GDM1 (cell line): Measurements from ENCODE around the gene ELMO3.

Experiments
- DNase-seq: peaks from one replicate; lab custom pipeline; 2025; lab: John Stamatoyannopoulos, UW

ELMO3 gene

GRCh38 chr16:67242138-67242730 is 43.3 kb downstream of the ELMO3 start:
- DNase-seq = no peak

GRCh38 chr16:67243481-67243880 is 44.5 kb downstream of the ELMO3 start:
- DNase-seq = no peak

DNA sequence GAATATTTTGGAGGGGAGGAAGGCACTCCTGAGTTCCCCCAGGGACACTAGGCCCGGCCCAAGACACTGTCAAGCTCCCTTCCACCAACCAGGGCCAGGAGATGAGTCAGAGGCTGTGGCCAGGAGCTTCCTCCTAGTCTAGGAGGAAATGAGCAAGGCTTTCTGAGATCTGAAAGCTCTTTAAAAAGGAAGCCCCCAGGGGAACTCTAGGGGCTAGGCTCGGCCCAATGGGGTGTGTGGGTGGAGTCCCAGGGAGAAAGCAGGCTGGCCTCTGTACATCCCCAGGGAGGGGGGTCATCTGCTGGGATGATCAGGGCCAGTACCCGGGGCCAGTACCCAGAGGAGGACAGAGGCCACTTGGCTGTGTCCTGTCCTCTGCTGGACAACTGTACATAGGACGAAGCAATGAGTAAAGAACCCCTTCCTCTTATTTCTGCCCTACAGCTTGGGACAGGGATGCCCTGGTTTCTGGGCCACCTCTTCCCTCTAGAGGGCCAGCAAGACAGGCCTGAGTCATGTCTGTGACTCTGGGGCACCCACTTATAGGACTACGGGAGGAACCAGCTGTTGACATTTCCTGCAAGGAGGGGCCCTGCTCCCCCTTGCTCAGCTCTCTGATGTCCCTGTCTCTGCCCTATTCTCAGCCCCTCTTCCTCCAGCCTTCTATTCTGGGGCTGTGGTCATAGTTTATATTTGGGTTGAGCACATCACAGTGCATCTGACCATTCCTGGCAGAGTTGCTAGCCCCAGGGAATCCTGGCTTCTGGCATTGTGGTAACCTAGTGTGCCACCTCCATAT is 45.7 kb downstream of the ELMO3 start:
- peak; percentile 70 for DNase-seq

DNA sequence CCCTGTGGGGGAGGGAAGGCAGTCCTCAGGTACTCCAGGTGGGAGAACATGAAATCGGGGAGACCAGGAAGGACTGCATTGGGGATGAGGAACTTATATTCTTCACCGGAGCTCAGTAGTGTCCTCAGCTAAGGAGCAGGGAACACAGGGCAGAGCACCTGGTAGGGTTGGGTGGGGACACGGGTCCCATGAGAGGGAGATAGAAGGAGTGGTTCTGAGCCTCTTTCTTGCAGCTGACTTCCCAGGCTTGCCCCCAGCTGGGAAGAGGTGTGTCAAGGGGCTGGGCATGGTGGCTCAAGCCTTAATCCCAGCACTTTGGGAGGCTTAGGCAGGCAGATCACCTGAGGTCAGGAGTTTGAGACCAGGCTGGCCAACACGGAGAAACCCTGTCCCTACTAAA is 46.3 kb downstream of the ELMO3 start:
- no peak for DNase-seq

DNA sequence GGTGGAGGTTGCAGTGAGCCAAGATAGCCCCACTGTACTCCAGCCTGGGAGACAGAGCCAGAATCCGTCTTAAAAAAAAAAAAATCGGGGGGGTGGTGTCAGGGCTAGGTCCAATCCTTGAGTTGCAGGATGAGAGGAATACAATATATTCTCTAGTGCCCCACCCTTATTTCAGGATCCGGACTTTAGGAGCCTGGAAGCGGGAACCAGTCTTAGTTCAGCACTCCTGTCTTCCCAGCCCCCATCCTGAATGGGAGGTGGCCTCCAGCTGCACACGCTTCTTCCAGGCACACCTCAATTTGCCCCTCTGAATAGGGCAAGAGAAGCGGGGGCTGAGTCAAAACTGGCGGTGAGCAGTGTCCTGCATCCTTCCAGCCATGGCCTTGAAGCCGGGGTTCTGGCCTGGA is 46.7 kb downstream of the ELMO3 start:
- DNase-seq = no peak

- peak; percentile 42 for DNase-seq
Observed at GRCh38 chr16:67246081-67246755, 47.3 kb downstream of the ELMO3 start.

GRCh38 chr16:67246756-67247191 is 47.8 kb downstream of the ELMO3 start:
- DNase-seq = no peak

DNA sequence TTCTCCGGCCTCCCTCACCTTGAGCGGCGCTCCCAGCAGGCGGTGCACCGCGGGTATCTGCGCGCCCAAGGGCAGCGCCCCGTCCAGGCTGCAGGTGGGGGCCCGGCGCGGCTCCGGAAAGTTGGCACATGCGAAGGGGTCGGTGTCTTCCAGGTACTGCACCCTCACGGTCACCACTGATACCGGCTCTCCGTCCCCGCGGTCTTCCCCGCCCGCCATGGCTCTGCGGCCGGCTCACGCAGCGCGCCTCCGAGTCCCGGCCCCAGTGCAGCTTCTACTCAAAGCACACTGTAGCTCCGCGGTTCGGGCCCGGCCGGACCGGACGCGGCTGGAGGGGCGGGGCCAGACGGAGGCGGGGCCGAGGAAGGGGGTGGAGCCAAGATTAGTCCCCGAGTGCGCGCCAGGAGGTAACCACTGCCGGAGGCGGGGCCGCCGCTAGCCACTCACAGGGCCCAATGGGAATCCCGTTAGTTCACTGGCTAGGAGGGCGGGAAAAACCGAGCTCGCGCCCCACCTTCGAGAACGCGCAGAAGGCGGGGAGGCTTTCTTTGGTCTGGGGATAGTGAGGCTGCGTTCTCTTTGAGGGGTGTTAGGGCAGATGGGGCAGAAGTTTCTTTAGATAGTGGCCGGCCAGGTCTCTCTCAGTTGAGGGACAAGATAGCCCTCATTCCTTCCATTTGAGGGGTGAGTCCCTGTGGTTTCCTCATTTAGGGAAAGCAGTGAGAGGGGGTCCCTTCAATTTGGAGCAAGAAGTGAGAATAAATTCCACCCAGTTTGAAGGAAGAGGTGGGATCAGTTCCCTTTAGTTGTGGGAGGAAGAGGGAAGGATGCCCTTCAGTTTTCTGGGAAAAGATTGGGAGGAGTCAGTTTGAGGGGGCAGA is 48.5 kb downstream of the ELMO3 start, which contains the start of gene FHOD1:
Gene FHOD1 (minus strand): TSS at position 290 of the 881 bp plus-strand sequence. CDS start 71 bp downstream, at position 219.
- DNase-seq = peak; percentile 81

- no peak for DNase-seq
Observed at GRCh38 chr16:67248073-67248400, 49.1 kb downstream of the ELMO3 start.

- no peak for DNase-seq
Observed at GRCh38 chr16:67248401-67249177, 49.7 kb downstream of the ELMO3 start, which contains the start of gene SLC9A5. Gene SLC9A5 (plus strand): TSS chr16:67248979. CDS start chr16:67249015, 36 bp downstream.

DNA sequence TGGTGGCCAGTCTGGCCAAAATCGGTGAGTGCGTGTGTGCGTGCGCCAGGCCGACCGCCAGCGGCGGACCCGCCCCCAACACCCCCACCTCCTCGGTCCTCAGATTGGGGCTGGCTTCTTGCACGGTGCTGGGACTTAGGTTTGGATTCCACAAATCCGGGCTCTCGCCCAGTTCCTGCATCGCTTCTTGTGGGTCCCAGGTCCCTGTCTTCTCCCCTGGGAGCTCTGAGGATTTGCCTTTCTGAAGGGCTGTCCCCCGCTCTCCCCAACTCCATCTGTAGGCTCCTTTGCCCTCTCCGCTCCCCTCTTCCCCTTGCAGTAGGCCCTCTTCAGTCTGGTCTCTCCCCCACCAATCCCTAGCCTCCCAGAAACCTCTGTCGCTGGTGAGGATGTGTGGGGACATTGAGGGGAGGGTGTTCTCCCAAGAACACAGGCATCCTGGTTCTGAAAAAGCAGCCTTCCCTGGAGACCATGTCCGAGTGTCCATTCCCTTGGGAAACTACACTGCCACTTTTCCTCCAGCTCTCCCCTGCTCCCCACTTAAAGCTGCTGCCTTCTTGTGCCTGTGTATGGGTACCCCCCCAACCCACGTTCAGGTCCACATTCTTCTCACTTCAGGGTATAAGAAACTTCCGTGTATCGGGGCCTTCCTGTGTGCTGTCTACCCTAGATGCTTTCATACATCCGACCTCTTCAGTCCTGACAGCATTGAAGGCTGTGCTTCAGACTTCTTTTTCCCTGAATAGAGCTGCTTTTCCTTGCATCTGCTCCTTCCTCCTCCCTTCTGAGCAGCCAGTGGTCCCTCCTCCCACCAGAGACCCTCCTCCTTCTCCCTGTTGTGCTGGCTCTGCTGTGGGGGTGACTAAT is 50.5 kb downstream of the ELMO3 start:
- no peak for DNase-seq

DNA sequence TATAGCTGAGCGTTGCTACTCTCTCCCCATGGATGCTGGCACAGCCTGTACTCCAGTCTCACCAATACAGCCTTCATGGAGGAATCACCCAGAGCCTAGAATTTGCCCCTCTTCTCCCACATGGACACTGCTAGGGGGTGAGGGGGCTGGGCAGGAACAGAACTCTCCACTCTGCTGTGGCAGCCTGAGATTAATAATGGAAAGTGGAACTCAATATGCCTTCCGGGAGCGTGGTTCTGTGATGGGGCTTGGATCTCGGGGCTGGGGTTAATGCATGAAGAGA is 51.1 kb downstream of the ELMO3 start:
- no peak for DNase-seq

GRCh38 chr16:67252609-67253497 is 53.9 kb downstream of the ELMO3 start:
- no peak for DNase-seq
